NCI-H1092 treated with DMSO at 0.1 percent for 48 hours (cell line): ENCODE measurements around the gene AP5S1.

Experiments
- DNase-seq: peaks from one replicate; lab custom pipeline; 2025; lab: John Stamatoyannopoulos, UW

Gene AP5S1

GRCh38 chr20:3846378-3846739 is 26.0 kb downstream of the AP5S1 start:
- DNase-seq = no peak

- peak; percentile 92 for DNase-seq
Measured at GRCh38 chr20:3846740-3847428, 26.5 kb downstream of the AP5S1 start, which contains the start of gene MAVS. Gene MAVS, plus strand, starts transcription at chr20:3846834. Its CDS starts 7,791 bp downstream, at chr20:3854625.

- DNase-seq = no peak
Measured at GRCh38 chr20:3847429-3847940, 27.1 kb downstream of the AP5S1 start.

- DNase-seq = no peak
Measured at GRCh38 chr20:3848565-3848964, 28.2 kb downstream of the AP5S1 start.

- no peak for DNase-seq
Measured at GRCh38 chr20:3854462-3854871, 34.1 kb downstream of the AP5S1 start.

- DNase-seq = peak; percentile 80
Measured at GRCh38 chr20:3857405-3857804, 37.1 kb downstream of the AP5S1 start.

- DNase-seq = no peak
Measured at GRCh38 chr20:3858689-3859088, 38.3 kb downstream of the AP5S1 start.

- DNase-seq = no peak
Measured at GRCh38 chr20:3861191-3861590, 40.8 kb downstream of the AP5S1 start.

- DNase-seq = no peak
Measured at GRCh38 chr20:3862333-3862732, 42.0 kb downstream of the AP5S1 start.

GRCh38 chr20:3863317-3863716 is 43.0 kb downstream of the AP5S1 start:
- no peak for DNase-seq

GRCh38 chr20:3864518-3864917 is 44.2 kb downstream of the AP5S1 start:
- no peak for DNase-seq

GRCh38 chr20:3865152-3865886 is 45.0 kb downstream of the AP5S1 start:
- DNase-seq = no peak

GRCh38 chr20:3865887-3866407 is 45.6 kb downstream of the AP5S1 start:
- DNase-seq = no peak

- DNase-seq = no peak
Measured at GRCh38 chr20:3866464-3866863, 46.1 kb downstream of the AP5S1 start.

GRCh38 chr20:3867802-3868201 is 47.5 kb downstream of the AP5S1 start:
- DNase-seq = no peak

GRCh38 chr20:3869839-3870634 is 49.7 kb downstream of the AP5S1 start:
- DNase-seq = no peak

- no peak for DNase-seq
Measured at GRCh38 chr20:3871550-3872265, 51.4 kb downstream of the AP5S1 start.

- DNase-seq = no peak
Measured at GRCh38 chr20:3873507-3873906, 53.2 kb downstream of the AP5S1 start.

- DNase-seq = no peak
Measured at GRCh38 chr20:3874194-3874844, 54.0 kb downstream of the AP5S1 start.

- no peak for DNase-seq
Measured at GRCh38 chr20:3875378-3875974, 55.1 kb downstream of the AP5S1 start.

GRCh38 chr20:3876000-3876399 is 55.7 kb downstream of the AP5S1 start:
- no peak for DNase-seq
